B cell (primary cell): Measurements from ENCODE around the gene PITPNB.

ENCODE experiments used
- CTCF ChIP-seq: fragments of 200-600 bp; IDR thresholded peaks from one replicate; pipeline ENCODE4 v1.8.0; 2022; ENCODE audit warnings: antibody characterized with exemption, mild to moderate bottlenecking
- EZH2 ChIP-seq: IDR thresholded peaks from 2 replicates; pipeline ENCODE4 v1.6.1; 2012; ENCODE audit warnings: borderline replicate concordance, low read depth, mild to moderate bottlenecking, moderate library complexity, low read length; ENCODE audit not compliant: insufficient read depth, poor library complexity, severe bottlenecking

- TF ChIP-seq CTCF: no peak
- no peak for TF ChIP-seq EZH2
These were observed 6.3 kb upstream of the PITPNB start for GRCh38 chr22:27925331-27925730.
